GM20431 (cell line): ENCODE measurements around the gene TADA3.
"Not testable (repeated sequence)": the region's sequence is repeated elsewhere in the genome, so short reads cannot be mapped to it uniquely, and the experiment has no call there.

Source experiments
- in situ Hi-C: fragments of 300-500 bp; cut with MseI, MboI; formaldehyde crosslinking; loops from one replicate; pipeline ENCODE4 v1.15.0; 2020; ENCODE audit warnings: low sequenced_read_pairs; ENCODE audit not compliant: unreplicated experiment

TADA3 gene

DNA sequence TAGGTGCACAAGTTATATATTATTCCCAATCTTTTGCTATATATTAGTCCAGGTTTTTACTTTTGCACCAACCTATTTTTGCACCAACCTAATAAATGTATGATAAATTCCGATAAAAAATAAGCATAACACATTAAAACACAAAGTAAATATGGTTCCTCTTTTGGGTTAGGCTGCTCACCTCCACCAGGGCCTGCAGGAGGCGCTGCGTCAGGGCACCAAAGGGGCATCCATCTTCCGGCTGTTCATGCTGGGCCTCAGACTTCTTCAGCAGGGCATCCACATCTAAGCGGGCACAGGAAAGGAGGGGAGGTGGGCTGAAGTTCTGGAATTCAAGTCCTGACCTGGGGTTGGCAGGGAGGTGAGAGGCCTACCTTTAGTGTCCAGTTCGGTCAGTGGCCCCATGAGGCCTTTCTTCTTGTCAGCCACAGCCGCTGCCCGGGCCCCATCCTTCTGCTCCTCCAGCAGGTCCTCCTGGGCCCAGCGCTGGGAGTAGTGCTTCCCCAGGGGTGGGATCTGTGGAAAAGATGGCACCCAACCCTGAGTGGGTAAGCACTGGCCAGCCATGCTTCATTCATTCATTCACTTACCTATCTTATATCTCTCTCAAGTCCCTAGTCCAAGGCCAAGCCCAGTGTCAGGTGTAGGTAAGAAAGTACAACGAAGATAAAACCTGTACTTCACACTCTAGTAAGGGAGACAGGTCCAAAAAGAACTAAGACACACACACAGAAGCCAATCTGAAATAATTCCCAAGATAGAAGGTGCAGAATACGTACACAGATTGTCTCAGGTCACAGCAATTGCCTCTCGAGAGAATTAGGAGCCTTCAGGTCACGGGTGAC is 5.2 kb downstream of the TADA3 start:
- in situ Hi-C loops = no loop called here

- in situ Hi-C loops = no loop called here
These were observed 6.0 kb downstream of the TADA3 start for GRCh38 chr3:9786209-9786739.

- in situ Hi-C loops = no loop called here
These were observed 6.7 kb downstream of the TADA3 start for GRCh38 chr3:9785602-9786001.

- in situ Hi-C loops = no loop called here
These were observed 7.3 kb downstream of the TADA3 start for GRCh38 chr3:9784965-9785364.

- in situ Hi-C loops = no loop called here
These were observed 8.3 kb downstream of the TADA3 start for GRCh38 chr3:9783954-9784353.

DNA sequence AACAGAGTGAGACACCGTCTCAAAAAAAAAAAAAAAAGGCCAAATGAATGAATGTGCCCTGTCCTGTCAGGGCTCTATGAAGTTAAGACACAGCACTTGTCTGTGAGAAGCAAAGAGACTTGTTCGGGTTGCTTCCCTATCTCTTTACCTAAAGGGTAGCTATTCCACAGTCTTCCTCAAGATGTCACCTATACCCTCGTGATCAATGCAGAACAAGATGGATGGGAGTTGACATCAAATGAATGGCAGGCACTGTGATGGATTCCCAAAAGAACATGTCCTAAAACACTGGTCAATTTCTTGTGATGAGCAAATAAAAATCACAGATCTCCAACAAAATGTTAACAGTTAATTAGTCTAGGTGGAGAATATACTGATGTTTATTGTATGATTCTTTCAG is 9.5 kb downstream of the TADA3 start:
- in situ Hi-C loops = no loop called here

DNA sequence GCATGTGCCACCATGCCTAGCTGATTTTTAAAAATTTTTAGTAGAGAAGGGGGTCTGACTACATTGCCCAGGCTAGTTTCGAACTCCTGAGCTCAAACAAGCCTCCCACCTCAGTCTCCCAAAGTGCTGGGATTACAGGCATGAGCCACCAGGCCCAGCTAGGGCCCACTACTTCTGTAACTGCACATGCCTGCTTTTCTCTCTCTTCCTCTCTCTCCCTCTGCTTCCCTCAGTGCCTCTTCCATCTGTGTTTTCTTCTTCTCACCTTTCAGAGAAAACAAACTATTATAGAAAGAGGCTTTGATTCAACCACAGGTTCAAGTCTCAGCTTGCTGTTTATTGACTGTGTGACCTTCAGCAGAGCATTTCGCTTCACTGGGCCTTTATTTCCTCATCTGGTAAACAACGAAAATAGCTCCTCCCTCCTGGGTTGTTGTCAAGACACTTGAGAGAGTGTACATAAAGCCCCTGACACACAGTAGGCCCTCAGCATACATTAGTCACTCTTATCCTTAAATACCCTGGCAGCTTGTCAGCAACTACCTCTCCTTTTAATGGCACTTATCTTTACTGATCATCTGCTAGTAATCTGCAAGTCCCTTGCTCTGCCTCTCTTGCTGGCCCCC is 10.2 kb downstream of the TADA3 start:
- in situ Hi-C loops = no loop called here

- in situ Hi-C loops = no loop called here
These were observed 10.7 kb downstream of the TADA3 start for GRCh38 chr3:9781551-9781950.

- in situ Hi-C loops = no loop called here
These were observed 11.4 kb downstream of the TADA3 start for GRCh38 chr3:9780910-9781309.

- in situ Hi-C loops = no loop called here
These were observed 11.8 kb downstream of the TADA3 start for GRCh38 chr3:9780458-9780812.

DNA sequence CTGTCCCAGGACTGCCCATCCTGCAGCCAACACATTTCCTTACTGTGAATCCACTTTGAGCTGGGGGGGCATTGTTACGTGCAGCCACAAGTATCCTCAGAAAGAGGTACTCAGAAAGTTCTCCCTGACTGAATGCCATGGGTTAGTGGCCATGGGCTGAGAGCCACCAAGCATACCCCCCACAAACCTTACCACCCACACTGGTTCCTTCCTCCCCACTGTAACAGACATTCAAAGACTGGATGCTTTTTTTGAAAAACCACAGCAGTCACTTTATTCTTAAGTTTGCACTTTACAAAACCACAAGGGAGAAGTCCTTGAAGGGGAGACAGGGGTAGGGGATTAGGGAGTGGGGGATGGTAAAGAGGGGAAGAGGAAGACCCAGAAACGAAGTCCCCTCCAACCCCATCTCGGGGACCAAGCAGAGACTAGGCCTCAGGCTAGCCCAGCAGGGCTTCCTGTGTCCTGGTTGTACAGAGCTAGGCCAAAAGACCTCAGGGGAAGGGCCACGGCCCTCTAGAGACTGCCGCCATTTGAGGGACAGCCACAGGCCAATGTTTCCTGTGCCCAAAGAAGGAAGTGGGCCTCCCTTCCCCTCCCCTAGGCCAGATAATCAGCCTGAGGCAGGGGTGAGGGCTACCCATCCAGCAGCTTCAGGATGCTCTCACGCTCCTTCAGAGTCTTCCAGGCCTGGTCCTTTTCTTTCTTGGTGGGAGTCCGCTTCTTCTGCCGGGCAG is 12.4 kb downstream of the TADA3 start:
- in situ Hi-C loops = no loop called here

DNA sequence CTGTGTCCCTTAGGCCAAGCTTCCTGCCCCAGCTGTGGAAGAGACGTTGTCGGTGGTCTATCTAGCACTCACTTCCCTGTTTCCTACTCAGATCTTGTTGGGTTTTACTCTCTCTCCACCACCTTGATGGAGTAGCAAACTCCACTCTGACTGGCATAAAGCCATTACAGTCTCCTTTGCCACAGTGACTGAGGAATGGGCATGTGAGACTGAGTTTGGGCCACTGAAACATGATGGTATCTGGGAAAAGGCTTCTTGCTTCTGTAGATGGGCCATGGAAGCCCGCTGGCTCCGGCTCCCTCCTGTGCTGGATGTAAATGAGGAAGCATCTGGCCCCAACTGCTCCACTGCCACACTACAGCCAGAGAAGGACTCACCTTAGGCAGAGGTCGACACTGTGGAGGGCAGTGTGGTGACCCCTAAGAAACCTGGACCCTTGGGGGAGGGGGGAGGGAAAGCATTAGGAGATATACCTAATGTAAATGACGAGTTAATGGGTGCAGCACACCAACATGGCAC is 13.1 kb downstream of the TADA3 start:
- in situ Hi-C loops = no loop called here

- in situ Hi-C loops = no loop called here
These were observed 13.9 kb downstream of the TADA3 start for GRCh38 chr3:9778143-9779074.

GRCh38 chr3:9777694-9778021 is 14.6 kb downstream of the TADA3 start:
- in situ Hi-C loops = no loop called here

- in situ Hi-C loops = no loop called here
These were observed 15.2 kb downstream of the TADA3 start for GRCh38 chr3:9776896-9777693.

GRCh38 chr3:9771007-9771406 is 21.3 kb downstream of the TADA3 start:
- in situ Hi-C loops = not testable (repeated sequence)

- in situ Hi-C loops = no loop called here
These were observed 21.9 kb downstream of the TADA3 start for GRCh38 chr3:9770276-9770812.

DNA sequence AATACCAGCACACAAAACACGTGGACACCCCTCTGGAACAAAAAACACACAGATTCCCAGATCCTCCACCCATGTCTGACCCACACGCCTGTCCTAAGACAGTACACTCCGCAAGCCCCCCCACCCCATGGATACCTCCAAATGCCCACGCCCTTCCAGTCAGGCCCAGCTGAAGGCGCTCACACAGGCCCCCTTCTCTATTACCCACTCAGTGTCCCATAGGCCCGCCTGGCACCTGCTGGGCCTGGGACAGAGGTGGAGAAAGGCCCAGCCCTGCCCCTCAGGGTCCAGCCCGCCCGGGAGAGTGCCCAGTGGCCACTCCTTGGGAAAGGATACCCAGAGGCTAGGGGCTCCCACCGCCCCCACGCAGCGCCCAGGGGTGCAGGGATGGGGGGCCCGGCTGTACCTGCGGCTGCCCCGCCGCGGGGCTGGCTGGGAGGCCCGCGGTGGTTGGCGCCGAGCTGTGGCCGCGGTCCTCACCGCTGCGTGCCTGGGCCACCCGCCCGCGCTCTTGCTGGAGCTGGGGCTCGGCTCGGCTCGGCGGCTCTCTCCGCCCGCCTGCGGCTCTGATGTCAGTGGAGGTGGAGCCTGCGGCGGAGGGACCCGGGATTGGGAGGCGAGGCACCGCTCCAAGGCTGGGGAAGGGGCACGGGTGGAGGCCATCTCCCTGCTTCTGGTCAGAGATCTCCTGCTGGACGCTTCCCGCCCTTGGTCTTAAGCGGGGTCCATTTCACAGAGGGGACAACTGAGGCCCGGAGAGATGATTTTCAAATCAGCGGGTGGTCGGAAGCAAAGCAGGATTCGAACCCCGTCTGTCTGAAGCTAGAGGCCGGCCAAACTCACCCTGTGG is 22.6 kb downstream of the TADA3 start, which contains the start of gene CAMK1:
Gene CAMK1, minus strand, starts transcription at position 522 of the 850 bp plus-strand sequence. CDS start 2,198 bp downstream, outside the sequence.
- in situ Hi-C loops = no loop called here
